ENCODE results near the gene CFAP74. TPM values are rescaled to one million over a fixed set of nuclear protein-coding genes. Genes with fewer than 3 reads are reported as not detected.
A peak's percentile ranks its signal among the peaks of the same experiment; 100 is the strongest.

Gene CFAP74
- total and polyA plus RNA-seq, 9 donors = 0.05 to 8.0 (median 0.58) TPM; not detected in 1

GRCh38 chr1:1941211-1941841, 62.3 kb downstream of the CFAP74 start:
- Histone ChIP-seq H3K27me3 (no peaks in the 10 kb centered on the region), H3K9me3 (no peaks in the 10 kb centered on the region), H3K4me3 (no peak overlapping the region), H3K27ac (no peak overlapping the region), H3K4me1 (ENCODE audit: insufficient read depth) (no peaks in the 10 kb centered on the region), H3K36me3 (no peaks in the 10 kb centered on the region)
- TF ChIP-seq, protein P1, sequence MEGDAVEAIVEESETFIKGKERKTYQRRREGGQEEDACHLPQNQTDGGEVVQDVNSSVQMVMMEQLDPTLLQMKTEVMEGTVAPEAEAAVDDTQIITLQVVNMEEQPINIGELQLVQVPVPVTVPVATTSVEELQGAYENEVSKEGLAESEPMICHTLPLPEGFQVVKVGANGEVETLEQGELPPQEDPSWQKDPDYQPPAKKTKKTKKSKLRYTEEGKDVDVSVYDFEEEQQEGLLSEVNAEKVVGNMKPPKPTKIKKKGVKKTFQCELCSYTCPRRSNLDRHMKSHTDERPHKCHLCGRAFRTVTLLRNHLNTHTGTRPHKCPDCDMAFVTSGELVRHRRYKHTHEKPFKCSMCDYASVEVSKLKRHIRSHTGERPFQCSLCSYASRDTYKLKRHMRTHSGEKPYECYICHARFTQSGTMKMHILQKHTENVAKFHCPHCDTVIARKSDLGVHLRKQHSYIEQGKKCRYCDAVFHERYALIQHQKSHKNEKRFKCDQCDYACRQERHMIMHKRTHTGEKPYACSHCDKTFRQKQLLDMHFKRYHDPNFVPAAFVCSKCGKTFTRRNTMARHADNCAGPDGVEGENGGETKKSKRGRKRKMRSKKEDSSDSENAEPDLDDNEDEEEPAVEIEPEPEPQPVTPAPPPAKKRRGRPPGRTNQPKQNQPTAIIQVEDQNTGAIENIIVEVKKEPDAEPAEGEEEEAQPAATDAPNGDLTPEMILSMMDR (IDR thresholded peaks at IDR 0.05) = no peak
- TF ChIP-seq EP300 (IDR thresholded peaks at IDR 0.05) (no peak), POLR2A (IDR thresholded peaks at IDR 0.05) (no peak)
- WGBS, 3 donors = 50 to 59% (median 56%) methylated on average over 19 of the region's 19 CpGs
- intact Hi-C loops (cut with DNase I) = loop anchor here (5.0 to 10.0 kb wide), 3 partner anchors 106 to 233 kb away; no protein-coding TSS in a partner anchor
- DNase-seq = peak in 1 of 5 donors; percentile 8

GRCh38 chr1:1940123-1940425, 63.5 kb downstream of the CFAP74 start:
- TF ChIP-seq POLR2A (IDR thresholded peaks at IDR 0.05) = no peak
- TF ChIP-seq EP300 (IDR thresholded peaks at IDR 0.05) = no peak
- TF ChIP-seq, protein P1 (IDR thresholded peaks at IDR 0.05) = no peak
- WGBS, 3 donors = 78 to 81% (median 80%) methylated on average over 11 to 12 of the region's 12 CpGs
- no peaks in the 10 kb centered on the region for H3K36me3 ChIP-seq
- intact Hi-C loops (cut with DNase I) = loop anchor here (5.0 to 10.0 kb wide), 3 partner anchors 107 to 235 kb away; no protein-coding TSS in a partner anchor
- no peaks in the 10 kb centered on the region for H3K9me3 ChIP-seq
- no peak overlapping the region for H3K27ac ChIP-seq
- H3K4me3 ChIP-seq = no peak overlapping the region
- H3K4me1 ChIP-seq (ENCODE audit: insufficient read depth) = no peaks in the 10 kb centered on the region
- H3K27me3 ChIP-seq = no peaks in the 10 kb centered on the region
- peak in 1 of 5 donors; percentile 8 for DNase-seq

- H3K4me1 ChIP-seq (ENCODE audit: insufficient read depth) = no peaks in the 10 kb centered on the region
- H3K9me3 ChIP-seq = no peaks in the 10 kb centered on the region
- TF ChIP-seq EP300 (IDR thresholded peaks at IDR 0.05) = no peak
- TF ChIP-seq, protein P1 (IDR thresholded peaks at IDR 0.05) = no peak
- no peak for TF ChIP-seq POLR2A (IDR thresholded peaks at IDR 0.05)
- peak in 1 of 5 donors; percentile 7 for DNase-seq
- intact Hi-C loops (cut with DNase I) = loop anchor here (5.0 to 10.0 kb wide), 3 partner anchors 108 to 235 kb away; no protein-coding TSS in a partner anchor
- 80 to 82% (median 81%) methylated on average over 28 of the region's 28 CpGs for WGBS, 3 donors
- no peak overlapping the region for H3K4me3 ChIP-seq
- H3K27ac ChIP-seq = no peak overlapping the region
- no peaks in the 10 kb centered on the region for H3K27me3 ChIP-seq
- no peaks in the 10 kb centered on the region for H3K36me3 ChIP-seq
These were observed 64.1 kb downstream of the CFAP74 start for GRCh38 chr1:1939296-1940122.

- Histone ChIP-seq H3K9me3 (no peaks in the 10 kb centered on the region), H3K36me3 (no peaks in the 10 kb centered on the region), H3K27me3 (no peaks in the 10 kb centered on the region), H3K27ac (no peak overlapping the region), H3K4me1 (ENCODE audit: insufficient read depth) (no peaks in the 10 kb centered on the region), H3K4me3 (no peak overlapping the region)
- WGBS, 3 donors = 68 to 77% (median 77%) methylated on average over 24 of the region's 24 CpGs
- DNase-seq = no peak
- intact Hi-C loops (cut with DNase I) = no loop called here
- TF ChIP-seq, protein P1 (IDR thresholded peaks at IDR 0.05) = no peak
- no peak for TF ChIP-seq POLR2A (IDR thresholded peaks at IDR 0.05)
- TF ChIP-seq EP300 (IDR thresholded peaks at IDR 0.05) = no peak
These were observed 64.8 kb downstream of the CFAP74 start for GRCh38 chr1:1938613-1939295.
